Right atrium auricular region (tissue), 2 donors: Measurements from ENCODE around the gene STOX1. TPM values are rescaled to one million over a fixed set of nuclear protein-coding genes. Genes with fewer than 3 reads are reported as not detected.
"Not testable (repeated sequence)": the region's sequence is repeated elsewhere in the genome, so short reads cannot be mapped to it uniquely, and the experiment has no call there.

Source experiments
- DNase-seq: peaks from one replicate; pipeline ENCODE4 v3.0.0-alpha.2; 2019; ENCODE audit warnings: low spot score
- H3K27ac ChIP-seq, 2 donors: fragments of 200-600 bp; sonication (generic); 1 replicate in 1 of 2; 2 replicates in 1 of 2; pipeline ENCODE4 v1.5.1; 2016 to 2019
- H3K27me3 ChIP-seq, 2 donors: fragments of 200-600 bp; sonication (generic); one replicate each; pipeline versions ENCODE4 v1.5.1 to v1.6.0; 2017 to 2019
- H3K36me3 ChIP-seq: fragments of 200-600 bp; sonication (generic); one replicate; pipeline ENCODE4 v1.5.1; 2016
- H3K4me1 ChIP-seq, 2 donors: fragments of 200-600 bp; sonication (generic); one replicate each; pipeline versions ENCODE4 v1.5.1 to v1.6.0; 2017 to 2019
- H3K4me3 ChIP-seq, 2 donors: fragments of 200-600 bp; sonication (generic); 1 replicate in 1 of 2; 2 replicates in 1 of 2; pipeline ENCODE4 v1.5.1; 2017 to 2019; ENCODE audit warnings: mild to moderate bottlenecking in 1 of 2, moderate library complexity in 1 of 2
- H3K9me3 ChIP-seq, 2 donors: fragments of 200-600 bp; sonication (generic); one replicate each; pipeline ENCODE4 v1.5.1; 2019
- CTCF ChIP-seq, 2 donors: fragments of 200-600 bp; sonication (generic); IDR thresholded peaks; one replicate each; pipeline ENCODE4 v1.5.1; 2019; ENCODE audit warnings: antibody characterized with exemption in 2 of 2
- total RNA-seq, 2 donors: library from RNA; depleted of rRNA; stranded (reverse); fragments of >200 nt; gene quantifications; one replicate each; pipeline ENCODE4 v1.1.0, GENCODE V29; 2016

STOX1 gene
- total RNA-seq, 2 donors from 2014 or later, result 0.26 to 0.47 TPM

DNA sequence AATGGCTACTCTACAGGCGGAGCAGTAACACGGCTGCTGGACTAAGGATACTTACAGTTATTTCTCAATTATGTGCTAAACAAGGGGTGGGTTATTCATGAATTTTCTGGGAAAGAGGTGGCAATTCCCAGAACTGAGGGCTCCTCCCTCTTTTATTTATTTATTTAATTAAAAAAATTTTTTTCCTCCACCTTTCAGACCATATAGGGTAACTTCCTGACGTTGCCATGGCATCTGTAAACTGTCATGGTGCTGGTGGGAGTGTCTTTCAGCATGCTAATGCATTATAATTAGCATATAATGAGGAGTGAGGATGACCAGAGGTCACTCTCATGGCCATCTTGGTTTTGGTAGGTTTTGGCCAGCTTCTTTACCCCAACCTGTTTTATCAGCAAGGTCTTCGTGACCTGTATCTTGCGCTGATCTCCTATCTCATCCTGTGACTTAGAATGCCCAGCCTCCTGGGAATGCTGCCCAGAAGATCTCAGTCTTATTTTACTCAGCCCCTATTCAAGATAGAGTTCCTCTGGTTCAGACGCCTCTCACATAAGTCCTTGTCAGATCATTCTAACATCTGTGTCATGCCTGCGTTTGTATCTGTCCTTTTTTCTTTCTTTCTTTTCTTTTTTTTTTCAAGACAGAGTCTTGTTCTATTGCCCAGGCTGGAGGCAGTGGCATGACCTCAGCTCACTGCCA is 15.9 kb upstream of the STOX1 start:
- Histone ChIP-seq H3K27ac (no peak overlapping the region), H3K27me3 (no peaks in the 10 kb centered on the region), H3K9me3 (no peaks in the 10 kb centered on the region), H3K4me1 (no peaks in the 10 kb centered on the region), H3K36me3 (no peaks in the 10 kb centered on the region), H3K4me3 (no peak overlapping the region)
- TF ChIP-seq CTCF (IDR thresholded peaks at IDR 0.05), result no peak
- DNase-seq, result no peak

DNA sequence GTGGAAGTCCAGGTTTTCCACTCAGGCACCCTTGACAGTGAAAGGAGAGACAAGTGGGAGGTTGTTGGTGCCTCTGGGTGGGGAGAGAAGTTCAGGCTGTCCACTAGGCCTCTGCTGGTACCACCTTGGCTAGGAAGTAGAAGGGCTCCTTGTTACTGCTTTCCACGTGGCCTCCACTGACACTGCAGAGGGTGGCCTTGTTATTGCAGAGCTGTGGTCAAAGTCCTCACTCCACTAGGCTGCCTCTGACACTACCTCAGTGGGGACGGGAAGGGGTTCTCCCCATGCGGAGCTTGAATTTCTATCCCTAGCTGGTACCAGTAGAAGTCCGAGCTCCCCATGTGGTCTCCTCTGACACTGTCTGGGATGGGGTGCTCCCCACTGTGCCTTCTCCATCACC is 14.9 kb upstream of the STOX1 start:
- TF ChIP-seq CTCF (IDR thresholded peaks at IDR 0.05), result no peak
- Histone ChIP-seq H3K27ac (no peak overlapping the region), H3K9me3 (no peaks in the 10 kb centered on the region), H3K4me3 (no peak overlapping the region), H3K27me3 (no peaks in the 10 kb centered on the region), H3K36me3 (no peaks in the 10 kb centered on the region), H3K4me1 (no peaks in the 10 kb centered on the region)
- no peak for DNase-seq

GRCh38 chr10:68813559-68813958 is 13.8 kb upstream of the STOX1 start:
- DNase-seq, result no peak
- H3K27me3 ChIP-seq, result no peaks in the 10 kb centered on the region
- TF ChIP-seq CTCF (IDR thresholded peaks at IDR 0.05), result no peak
- no peak overlapping the region for H3K4me3 ChIP-seq
- H3K9me3 ChIP-seq, result no peaks in the 10 kb centered on the region
- H3K27ac ChIP-seq, result no peak overlapping the region
- H3K4me1 ChIP-seq, result no peaks in the 10 kb centered on the region
- no peaks in the 10 kb centered on the region for H3K36me3 ChIP-seq

GRCh38 chr10:68816796-68817412 is 10.4 kb upstream of the STOX1 start:
- no peak overlapping the region for H3K4me3 ChIP-seq
- no peaks in the 10 kb centered on the region for H3K9me3 ChIP-seq
- H3K4me1 ChIP-seq, result no peaks in the 10 kb centered on the region
- no peak for TF ChIP-seq CTCF (IDR thresholded peaks at IDR 0.05)
- no peak for DNase-seq
- H3K27ac ChIP-seq, result no peak overlapping the region
- H3K36me3 ChIP-seq, result no peaks in the 10 kb centered on the region
- no peaks in the 10 kb centered on the region for H3K27me3 ChIP-seq

GRCh38 chr10:68820359-68820758 is 7.0 kb upstream of the STOX1 start:
- not testable (repeated sequence) for H3K27ac ChIP-seq, H3K36me3 ChIP-seq, H3K27me3 ChIP-seq, H3K9me3 ChIP-seq, H3K4me1 ChIP-seq, H3K4me3 ChIP-seq, DNase-seq

DNA sequence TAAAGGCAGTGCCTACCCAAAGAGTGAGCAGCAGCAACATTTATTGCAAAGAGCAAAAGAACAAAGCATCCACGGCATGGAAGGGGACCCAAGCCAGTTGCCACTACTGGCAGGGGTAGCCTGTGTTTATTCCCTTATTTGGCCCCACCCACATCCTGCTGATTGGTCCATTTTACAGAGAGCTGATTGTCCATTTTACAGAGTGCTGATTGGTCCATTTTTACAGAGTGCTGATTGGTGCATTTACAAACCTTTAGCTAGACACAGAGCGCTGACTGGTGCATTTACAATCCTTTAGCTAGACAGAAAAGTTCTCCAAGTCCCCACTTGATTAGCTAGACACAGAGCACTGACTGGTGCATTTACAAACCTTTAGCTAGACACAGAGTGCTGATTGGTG is 4.7 kb upstream of the STOX1 start:
- H3K4me3 ChIP-seq, H3K27me3 ChIP-seq, H3K4me1 ChIP-seq, DNase-seq, H3K27ac ChIP-seq, H3K9me3 ChIP-seq, H3K36me3 ChIP-seq: not testable (repeated sequence)

GRCh38 chr10:68827592-68827959 is 245 bp downstream of the STOX1 start:
- DNase-seq, H3K27me3 ChIP-seq, H3K36me3 ChIP-seq, H3K9me3 ChIP-seq, H3K4me1 ChIP-seq, H3K27ac ChIP-seq: not testable (repeated sequence)
- H3K4me3 ChIP-seq, result peak overlapping the region; percentile 48 to 62

DNA sequence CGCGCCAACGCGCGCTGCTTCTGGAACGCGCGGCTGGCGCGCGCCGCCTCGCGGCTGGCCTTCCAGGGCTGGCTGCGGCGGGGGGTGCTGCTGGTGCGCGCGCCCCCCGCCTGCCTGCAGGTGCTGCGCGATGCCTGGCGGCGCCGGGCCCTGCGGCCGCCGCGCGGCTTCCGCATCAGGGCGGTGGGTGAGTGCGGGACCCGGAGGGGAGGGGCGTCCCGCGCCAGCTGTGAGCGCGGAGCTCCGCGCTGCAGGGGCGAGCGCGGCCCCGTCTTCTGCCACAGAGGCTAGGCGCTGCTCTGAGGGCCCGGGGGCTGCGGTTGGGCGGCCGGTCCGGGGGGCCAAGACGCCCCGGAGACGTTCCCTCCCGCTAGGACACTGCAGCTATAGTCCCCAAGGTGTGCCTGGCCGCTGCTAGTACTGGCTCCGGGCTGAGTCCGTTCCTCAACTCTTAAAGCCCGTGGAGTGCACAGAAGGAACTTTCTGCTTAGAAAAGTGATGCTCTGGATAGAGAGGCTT is 811 bp downstream of the STOX1 start:
- peak overlapping the region; percentile 32 to 53 for H3K4me3 ChIP-seq
- not testable (repeated sequence) for H3K27me3 ChIP-seq, H3K4me1 ChIP-seq, DNase-seq, H3K9me3 ChIP-seq, H3K36me3 ChIP-seq, H3K27ac ChIP-seq
